ENCODE measurements around the gene FTSJ1.

DNA sequence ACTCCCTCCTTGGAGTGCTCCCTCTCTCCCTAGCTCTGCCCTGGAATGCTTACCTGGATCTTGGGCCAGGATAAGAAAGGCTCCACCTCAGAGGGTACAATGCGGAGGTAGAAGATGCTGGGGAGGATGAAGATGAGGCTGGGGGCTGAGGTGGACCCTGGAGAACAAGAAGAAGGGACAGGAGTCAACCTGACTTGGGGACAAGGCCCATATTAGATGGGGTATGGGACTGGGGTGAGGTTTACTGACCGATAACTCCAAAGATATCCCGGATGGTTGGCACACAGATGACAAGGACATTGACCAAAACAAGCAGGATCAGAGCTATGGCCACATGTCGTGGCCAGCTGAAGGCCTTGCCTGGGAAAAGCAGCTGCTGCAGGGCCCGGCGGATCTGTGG lies 16.5 kb upstream of the FTSJ1 start:
- TF ChIP-seq, protein P1, sequence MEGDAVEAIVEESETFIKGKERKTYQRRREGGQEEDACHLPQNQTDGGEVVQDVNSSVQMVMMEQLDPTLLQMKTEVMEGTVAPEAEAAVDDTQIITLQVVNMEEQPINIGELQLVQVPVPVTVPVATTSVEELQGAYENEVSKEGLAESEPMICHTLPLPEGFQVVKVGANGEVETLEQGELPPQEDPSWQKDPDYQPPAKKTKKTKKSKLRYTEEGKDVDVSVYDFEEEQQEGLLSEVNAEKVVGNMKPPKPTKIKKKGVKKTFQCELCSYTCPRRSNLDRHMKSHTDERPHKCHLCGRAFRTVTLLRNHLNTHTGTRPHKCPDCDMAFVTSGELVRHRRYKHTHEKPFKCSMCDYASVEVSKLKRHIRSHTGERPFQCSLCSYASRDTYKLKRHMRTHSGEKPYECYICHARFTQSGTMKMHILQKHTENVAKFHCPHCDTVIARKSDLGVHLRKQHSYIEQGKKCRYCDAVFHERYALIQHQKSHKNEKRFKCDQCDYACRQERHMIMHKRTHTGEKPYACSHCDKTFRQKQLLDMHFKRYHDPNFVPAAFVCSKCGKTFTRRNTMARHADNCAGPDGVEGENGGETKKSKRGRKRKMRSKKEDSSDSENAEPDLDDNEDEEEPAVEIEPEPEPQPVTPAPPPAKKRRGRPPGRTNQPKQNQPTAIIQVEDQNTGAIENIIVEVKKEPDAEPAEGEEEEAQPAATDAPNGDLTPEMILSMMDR (IDR thresholded peaks at IDR 0.05) = no peak
- TF ChIP-seq POLR2A (IDR thresholded peaks at IDR 0.05) = no peak
